NCI-H2196 (cell line): ENCODE results near the gene SULF2.

ENCODE experiments used
- DNase-seq: peaks from one replicate; lab custom pipeline; 2025; ENCODE audit not compliant: unreplicated experiment; lab: John Stamatoyannopoulos, UW

Gene SULF2

DNA sequence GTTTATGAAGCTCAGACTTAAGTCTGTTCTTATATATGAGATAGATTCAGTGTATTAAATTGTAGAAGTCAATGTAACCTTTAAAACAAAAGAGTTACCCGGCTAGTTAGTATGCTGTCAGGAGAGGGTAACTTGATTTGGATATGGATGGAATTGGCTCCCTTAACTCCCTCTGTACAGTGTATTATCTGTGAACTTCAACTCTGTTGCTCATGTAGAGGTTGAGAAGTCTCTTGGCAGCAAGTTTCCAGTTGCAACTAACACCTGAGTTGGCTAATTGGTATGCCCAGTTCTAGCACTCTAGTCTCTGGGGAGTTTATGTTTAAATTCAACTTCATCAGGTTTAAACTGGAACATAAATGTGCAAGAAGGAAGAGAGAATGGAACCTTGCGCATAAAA is 172.6 kb downstream of the SULF2 start:
- no peak for DNase-seq

- DNase-seq = no peak
Observed at GRCh38 chr20:47611785-47612184, 173.5 kb downstream of the SULF2 start.

DNA sequence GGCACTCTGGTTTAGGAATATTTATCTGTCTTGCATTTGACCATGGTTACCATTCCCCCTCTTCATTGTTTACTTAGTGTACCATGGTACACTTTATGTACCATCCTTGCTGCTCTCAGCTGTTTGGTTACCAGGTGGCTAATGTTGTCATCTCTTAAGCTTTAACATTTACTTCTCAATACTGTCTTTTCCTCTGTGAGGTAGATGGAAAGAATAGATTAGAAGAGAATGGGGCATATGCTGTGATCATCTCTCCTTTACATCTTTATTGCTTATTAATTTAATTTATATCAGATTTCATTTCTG is 174.4 kb downstream of the SULF2 start:
- DNase-seq = no peak

DNA sequence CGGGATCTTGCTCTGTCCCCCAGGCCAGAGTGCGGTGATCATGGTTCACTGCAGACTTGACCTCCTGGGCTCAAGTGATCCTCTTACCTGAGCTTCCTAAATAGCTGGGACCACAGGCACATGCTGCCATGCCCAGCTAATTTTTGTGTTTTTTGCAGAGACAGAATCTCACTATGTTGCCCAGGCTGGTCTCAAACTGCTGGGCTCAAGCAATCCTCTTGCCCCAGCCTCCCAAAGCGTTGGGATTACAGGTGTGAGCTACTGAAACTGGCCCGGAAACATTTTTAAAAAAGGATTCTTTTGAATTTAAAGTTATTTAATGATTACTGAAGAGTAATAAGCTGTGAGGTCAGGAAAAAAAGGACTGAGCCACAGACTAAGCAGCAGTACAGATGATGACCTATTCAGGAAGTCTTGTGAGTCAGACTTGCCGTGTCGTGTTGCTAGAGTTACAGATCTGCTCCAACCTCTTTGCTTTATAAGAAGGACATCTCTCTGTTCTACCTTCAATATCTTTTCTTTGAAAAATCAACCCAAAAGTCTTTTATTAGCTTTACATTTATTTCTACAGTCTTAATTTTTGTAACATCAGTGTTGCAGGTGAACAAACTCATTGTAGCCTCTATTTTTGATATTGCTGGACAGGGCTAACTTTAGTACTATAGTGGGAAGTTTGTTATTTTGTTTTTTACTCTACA is 174.9 kb downstream of the SULF2 start:
- DNase-seq = peak; percentile 38

DNA sequence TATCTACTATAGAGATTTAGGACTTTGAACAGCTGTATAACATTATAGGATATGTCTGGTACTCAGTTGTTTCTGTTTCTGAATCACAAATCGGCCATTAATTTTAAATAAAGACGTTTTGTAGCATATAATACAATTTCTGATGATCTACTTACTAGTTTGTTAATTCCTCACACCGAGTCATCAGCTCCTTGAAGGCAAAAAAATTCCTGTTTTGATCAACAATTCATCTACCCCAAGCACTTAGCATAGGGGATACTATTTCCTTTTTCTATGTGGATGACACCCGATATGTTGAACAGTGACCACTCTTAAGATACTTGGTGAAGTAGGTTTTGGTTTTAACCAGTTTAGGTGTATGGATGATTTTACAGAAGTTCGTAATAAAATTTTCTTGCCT is 176.3 kb downstream of the SULF2 start:
- DNase-seq = no peak
